Prostate gland (tissue), 2 donors: Measurements from ENCODE around the gene ZNF223. TPM values are rescaled to one million over a fixed set of nuclear protein-coding genes. Genes with fewer than 3 reads are reported as not detected.

Source experiments
- DNase-seq: peaks from one replicate; pipeline ENCODE4 v3.0.0-alpha.2; 2019; ENCODE audit warnings: low spot score
- H3K27ac ChIP-seq, 2 donors: fragments of 200-600 bp; sonication (generic); 2 replicates each; pipeline ENCODE4 v1.5.1; 2017 to 2019
- H3K27me3 ChIP-seq: fragments of 200-600 bp; sonication (generic); replicated peaks from 2 replicates; pipeline ENCODE4 v1.5.1; 2019; ENCODE audit not compliant: insufficient read depth
- H3K36me3 ChIP-seq, 2 donors: fragments of 200-600 bp; sonication (generic); 1 replicate in 1 of 2; 2 replicates in 1 of 2; pipeline versions ENCODE4 v1.5.1 to v1.8.1; 2017 to 2019
- H3K4me1 ChIP-seq: fragments of 200-600 bp; sonication (generic); replicated peaks from 2 replicates; pipeline ENCODE4 v1.5.1; 2019
- H3K4me3 ChIP-seq, 2 donors: fragments of 200-600 bp; sonication (generic); 2 replicates each; pipeline ENCODE4 v1.5.1; 2017 to 2019
- H3K9me3 ChIP-seq: fragments of 200-600 bp; sonication (generic); 2 replicates; pipeline ENCODE4 v1.5.1; 2017
- POLR2A ChIP-seq: fragments of 450-650 bp; IDR thresholded peaks from one replicate; pipeline ENCODE4 v1.6.1; 2016; ENCODE audit warnings: antibody characterized with exemption, mild to moderate bottlenecking
- POLR2AphosphoS5 ChIP-seq: sonication (generic); formaldehyde crosslinking; IDR thresholded peaks from one replicate; pipeline ENCODE4 v1.6.1; 2017; ENCODE audit warnings: antibody characterized with exemption
- WGBS: methylation state at CpG from one replicate; pipeline ENCODE4 v1.1.5; 2018; 5-methylcytosine and 5-hydroxymethylcytosine counted together
- intact Hi-C: fragments of 100-400 bp; cut with DNase I; formaldehyde crosslinking; loops from one replicate; pipeline ENCODE4 v1.14.2; 2022
- total RNA-seq, 2 donors: library from RNA; depleted of rRNA; stranded (reverse); fragments of >200 nt; gene quantifications; one replicate each; pipeline ENCODE4 v1.1.0, GENCODE V29; 2016
- TF ChIP-seq, protein P1 (sequence below), 4 experiments: fragments of 200-600 bp in 2 of 4; fragments of 450-650 bp in 2 of 4; sonication (generic) in 2 of 4; IDR thresholded peaks; 1 replicate in 3 of 4; 2 replicates in 1 of 4; pipeline ENCODE4 v1.5.1; 2016 to 2019; ENCODE audit warnings: antibody characterized with exemption in 4 of 4, mild to moderate bottlenecking in 2 of 4, moderate library complexity in 2 of 4

ZNF223 gene
- total RNA-seq, 2 donors from 2014 or later: 9.1 to 10.6 TPM

DNA sequence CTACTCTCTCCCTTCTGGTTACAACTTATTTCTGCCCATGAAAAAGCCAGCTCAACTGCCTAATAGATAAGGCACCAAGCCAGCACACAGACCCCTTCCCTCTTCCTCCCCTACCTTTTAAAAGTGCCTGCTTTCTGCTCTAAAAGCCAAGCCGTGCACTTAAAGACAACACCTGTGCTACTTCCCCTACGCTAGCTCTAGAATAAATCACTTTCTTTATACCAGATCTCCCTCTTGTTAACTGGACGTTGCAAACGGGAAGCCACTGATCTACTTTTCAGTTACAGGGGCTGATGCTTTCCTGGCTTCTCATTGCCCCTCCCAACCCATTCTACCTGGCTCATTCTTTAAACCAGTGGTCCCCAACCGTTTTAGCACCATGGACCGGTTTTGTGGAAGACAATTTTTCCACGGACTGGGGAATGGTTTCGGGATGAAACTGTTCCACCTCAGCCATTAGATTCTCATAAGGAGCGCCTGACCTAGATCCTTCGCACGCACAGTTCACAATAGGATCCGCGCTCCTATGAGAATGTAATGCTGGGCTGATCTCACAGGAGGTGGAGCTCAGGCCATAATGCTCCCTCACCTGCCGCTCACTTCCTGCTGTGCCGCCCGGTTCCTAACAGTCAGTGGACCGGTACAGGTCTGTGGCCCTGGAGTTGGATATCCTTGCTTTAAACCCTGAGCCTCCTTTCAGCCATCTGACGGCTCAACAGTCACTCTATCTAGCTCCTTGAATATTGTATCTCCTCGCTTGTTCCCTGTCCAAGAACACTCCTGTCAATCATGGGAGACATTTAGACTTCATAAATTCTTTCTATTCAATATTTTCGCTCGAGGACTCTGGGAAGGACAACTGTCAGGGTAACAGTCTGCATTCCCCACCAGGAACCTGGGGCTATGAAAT lies 841 bp upstream of the ZNF223 start:
- Histone ChIP-seq H3K27me3 (no peaks in the 10 kb centered on the region), H3K9me3 (no peaks in the 10 kb centered on the region), H3K4me3 (peak overlapping the region; percentile 67 to 82), H3K27ac (peak overlapping the region; percentile 51 to 77), H3K4me1 (no peaks in the 10 kb centered on the region), H3K36me3 (no peaks in the 10 kb centered on the region)
- WGBS: 23% methylated on average over 21 of the region's 21 CpGs
- TF ChIP-seq, protein P1, sequence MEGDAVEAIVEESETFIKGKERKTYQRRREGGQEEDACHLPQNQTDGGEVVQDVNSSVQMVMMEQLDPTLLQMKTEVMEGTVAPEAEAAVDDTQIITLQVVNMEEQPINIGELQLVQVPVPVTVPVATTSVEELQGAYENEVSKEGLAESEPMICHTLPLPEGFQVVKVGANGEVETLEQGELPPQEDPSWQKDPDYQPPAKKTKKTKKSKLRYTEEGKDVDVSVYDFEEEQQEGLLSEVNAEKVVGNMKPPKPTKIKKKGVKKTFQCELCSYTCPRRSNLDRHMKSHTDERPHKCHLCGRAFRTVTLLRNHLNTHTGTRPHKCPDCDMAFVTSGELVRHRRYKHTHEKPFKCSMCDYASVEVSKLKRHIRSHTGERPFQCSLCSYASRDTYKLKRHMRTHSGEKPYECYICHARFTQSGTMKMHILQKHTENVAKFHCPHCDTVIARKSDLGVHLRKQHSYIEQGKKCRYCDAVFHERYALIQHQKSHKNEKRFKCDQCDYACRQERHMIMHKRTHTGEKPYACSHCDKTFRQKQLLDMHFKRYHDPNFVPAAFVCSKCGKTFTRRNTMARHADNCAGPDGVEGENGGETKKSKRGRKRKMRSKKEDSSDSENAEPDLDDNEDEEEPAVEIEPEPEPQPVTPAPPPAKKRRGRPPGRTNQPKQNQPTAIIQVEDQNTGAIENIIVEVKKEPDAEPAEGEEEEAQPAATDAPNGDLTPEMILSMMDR (IDR thresholded peaks at IDR 0.05): no peak
- peak; percentile 13 for TF ChIP-seq POLR2A
- intact Hi-C loops: loop anchor here (2.0 to 5.0 kb wide), 2 partner anchors 60 to 156 kb away; no protein-coding TSS in a partner anchor
- DNase-seq: no peak

DNA sequence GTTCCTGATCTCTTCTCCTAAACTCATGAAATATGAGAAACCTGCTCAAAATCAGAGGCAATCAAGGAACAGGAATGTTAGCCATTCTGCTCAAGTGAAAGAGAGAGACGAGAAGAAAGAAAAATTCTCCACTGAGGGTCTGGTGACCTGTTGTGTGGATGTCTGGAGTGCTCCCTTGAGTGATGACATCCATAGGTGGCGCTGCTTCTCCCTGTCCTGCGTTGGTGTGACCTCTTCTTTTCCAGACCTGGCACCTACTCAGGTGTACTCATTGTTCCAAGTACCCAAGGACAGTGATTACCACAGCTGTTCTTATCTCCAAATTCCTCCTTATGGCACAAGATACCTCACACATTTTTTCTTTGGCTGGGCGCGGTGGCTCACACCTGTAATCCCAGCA lies 4.0 kb downstream of the ZNF223 start:
- H3K36me3 ChIP-seq: no peaks in the 10 kb centered on the region

DNA sequence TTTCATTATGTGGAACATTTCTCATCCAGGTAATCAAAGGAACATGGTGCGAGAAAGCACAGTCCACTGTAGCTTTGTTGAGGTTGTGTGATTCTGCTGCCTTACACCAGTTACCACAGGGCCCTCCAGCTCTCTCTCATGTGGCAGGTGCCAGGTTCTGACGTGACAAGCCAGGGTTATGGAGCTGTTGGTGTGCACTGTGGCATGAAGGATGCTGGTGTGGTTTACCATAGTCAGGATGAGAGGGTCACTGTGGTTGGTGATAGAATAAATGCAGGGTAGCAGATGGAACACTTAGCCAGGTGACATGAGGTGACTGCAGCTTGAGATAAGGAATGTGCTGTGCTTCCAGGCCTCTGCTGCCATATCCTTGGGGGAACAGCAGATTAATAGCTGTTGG lies 7.4 kb downstream of the ZNF223 start:
- H3K27me3 ChIP-seq: no peaks in the 10 kb centered on the region
- peaks cover 0 to 4% of the 10 kb centered on the region in 2 donors for H3K36me3 ChIP-seq
- WGBS: 100% methylated on average over 2 of the region's 2 CpGs
- no peak for DNase-seq
- intact Hi-C loops: no loop called here
- H3K4me3 ChIP-seq: no peak overlapping the region
- no peak overlapping the region for H3K27ac ChIP-seq
- H3K4me1 ChIP-seq: no peaks in the 10 kb centered on the region
- no peaks in the 10 kb centered on the region for H3K9me3 ChIP-seq
- TF ChIP-seq, protein P1 (IDR thresholded peaks at IDR 0.05): no peak
- TF ChIP-seq POLR2AphosphoS5 (no peak), POLR2A (no peak)

More for the DNA sequence above, 4.0 kb downstream of the ZNF223 start:
- no peaks in the 10 kb centered on the region for H3K9me3 ChIP-seq
- no peaks in the 10 kb centered on the region for H3K27me3 ChIP-seq
- DNase-seq: no peak
- H3K27ac ChIP-seq: no peak overlapping the region
- H3K4me1 ChIP-seq: no peaks in the 10 kb centered on the region
- WGBS: 96% methylated on average over 5 of the region's 5 CpGs
- H3K4me3 ChIP-seq: no peak overlapping the region
- intact Hi-C loops: no loop called here
- TF ChIP-seq POLR2AphosphoS5: no peak
- TF ChIP-seq, protein P1 (IDR thresholded peaks at IDR 0.05): no peak

DNA sequence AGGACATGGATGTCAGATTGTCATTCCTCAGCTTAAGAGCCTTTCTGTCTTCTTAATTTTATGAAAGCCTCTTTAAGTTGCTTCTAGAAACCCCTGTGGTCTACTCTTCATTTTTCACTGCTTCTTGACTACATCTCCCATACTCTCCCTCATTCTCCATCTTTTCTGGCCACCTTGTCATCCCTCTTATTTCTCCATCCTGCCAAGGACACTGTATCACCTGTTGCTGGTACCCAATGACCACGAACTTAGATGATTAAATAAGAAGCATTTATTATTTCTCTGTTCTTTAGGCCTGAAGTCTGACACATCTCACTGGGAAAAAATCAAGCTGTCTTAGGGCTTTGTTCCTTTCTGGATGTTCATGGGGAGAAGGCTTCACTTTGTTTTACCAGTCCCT lies 9.2 kb downstream of the ZNF223 start:
- H3K4me1 ChIP-seq: no peaks in the 10 kb centered on the region
- peaks cover 3 to 4% of the 10 kb centered on the region in 2 donors for H3K36me3 ChIP-seq
- intact Hi-C loops: no loop called here
- H3K27ac ChIP-seq: no peak overlapping the region
- H3K27me3 ChIP-seq: no peaks in the 10 kb centered on the region
- TF ChIP-seq, protein P1 (IDR thresholded peaks at IDR 0.05): no peak
- TF ChIP-seq POLR2AphosphoS5: no peak
- TF ChIP-seq POLR2A: no peak
- WGBS: 91% methylated on average over 1 of the region's 1 CpG
- no peak overlapping the region for H3K4me3 ChIP-seq
- H3K9me3 ChIP-seq: no peaks in the 10 kb centered on the region
- no peak for DNase-seq

DNA sequence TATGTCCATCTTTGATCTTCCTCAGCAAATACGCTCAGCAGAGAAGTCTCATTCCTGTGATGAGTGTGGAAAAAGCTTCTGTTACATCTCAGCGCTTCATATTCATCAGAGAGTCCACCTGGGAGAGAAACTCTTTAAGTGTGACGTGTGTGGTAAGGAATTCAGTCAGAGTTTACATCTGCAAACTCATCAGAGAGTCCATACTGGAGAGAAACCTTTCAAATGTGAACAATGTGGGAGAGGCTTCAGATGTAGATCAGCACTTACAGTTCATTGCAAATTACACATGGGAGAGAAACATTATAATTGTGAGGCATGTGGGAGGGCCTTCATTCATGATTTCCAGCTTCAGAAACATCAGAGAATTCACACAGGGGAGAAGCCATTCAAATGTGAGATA lies 14.5 kb downstream of the ZNF223 start:
- Histone ChIP-seq H3K4me3 (no peak overlapping the region), H3K27ac (no peak overlapping the region), H3K36me3 (peaks cover 8 to 12% of the 10 kb centered on the region in 2 donors), H3K9me3 (no peaks in the 10 kb centered on the region), H3K27me3 (no peaks in the 10 kb centered on the region), H3K4me1 (no peaks in the 10 kb centered on the region)
- 64% methylated on average over 3 of the region's 3 CpGs for WGBS
- TF ChIP-seq POLR2AphosphoS5 (no peak), POLR2A (no peak)
- TF ChIP-seq, protein P1 (IDR thresholded peaks at IDR 0.05): no peak
- DNase-seq: no peak
- intact Hi-C loops: no loop called here
